ENCODE measurements around the gene OGG1.

The OGG1 gene

GRCh38 chr3:9729419-9729818 is 20.3 kb upstream of the OGG1 start:
- DNase-seq, result no peak

DNA sequence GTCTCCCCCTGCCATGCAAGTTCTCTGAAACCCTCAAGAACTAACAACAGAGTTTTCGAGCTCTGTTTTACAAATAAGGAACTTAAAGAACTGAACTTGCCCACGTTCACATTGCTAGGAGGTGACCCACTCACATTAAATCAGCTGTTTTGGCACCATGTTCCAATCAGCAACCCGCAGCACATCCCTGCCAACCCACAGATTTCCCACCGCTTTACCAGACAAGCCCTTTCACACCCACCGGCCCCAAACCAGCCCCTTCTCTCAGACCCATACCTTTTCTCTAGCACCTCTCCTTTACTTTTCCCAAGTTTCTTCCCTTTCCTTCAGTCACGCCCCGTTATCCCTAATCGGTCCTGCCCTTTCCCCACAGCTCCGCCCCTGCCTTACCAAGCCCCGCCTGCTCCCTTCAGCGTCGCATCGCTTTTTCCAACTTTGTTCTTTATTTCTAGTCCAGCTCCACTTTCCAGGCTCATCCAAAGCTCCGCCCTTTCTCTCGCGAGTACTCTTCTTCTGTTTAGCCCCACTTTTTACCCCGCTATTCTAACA is 19.0 kb upstream of the OGG1 start:
- DNase-seq, result no peak

DNA sequence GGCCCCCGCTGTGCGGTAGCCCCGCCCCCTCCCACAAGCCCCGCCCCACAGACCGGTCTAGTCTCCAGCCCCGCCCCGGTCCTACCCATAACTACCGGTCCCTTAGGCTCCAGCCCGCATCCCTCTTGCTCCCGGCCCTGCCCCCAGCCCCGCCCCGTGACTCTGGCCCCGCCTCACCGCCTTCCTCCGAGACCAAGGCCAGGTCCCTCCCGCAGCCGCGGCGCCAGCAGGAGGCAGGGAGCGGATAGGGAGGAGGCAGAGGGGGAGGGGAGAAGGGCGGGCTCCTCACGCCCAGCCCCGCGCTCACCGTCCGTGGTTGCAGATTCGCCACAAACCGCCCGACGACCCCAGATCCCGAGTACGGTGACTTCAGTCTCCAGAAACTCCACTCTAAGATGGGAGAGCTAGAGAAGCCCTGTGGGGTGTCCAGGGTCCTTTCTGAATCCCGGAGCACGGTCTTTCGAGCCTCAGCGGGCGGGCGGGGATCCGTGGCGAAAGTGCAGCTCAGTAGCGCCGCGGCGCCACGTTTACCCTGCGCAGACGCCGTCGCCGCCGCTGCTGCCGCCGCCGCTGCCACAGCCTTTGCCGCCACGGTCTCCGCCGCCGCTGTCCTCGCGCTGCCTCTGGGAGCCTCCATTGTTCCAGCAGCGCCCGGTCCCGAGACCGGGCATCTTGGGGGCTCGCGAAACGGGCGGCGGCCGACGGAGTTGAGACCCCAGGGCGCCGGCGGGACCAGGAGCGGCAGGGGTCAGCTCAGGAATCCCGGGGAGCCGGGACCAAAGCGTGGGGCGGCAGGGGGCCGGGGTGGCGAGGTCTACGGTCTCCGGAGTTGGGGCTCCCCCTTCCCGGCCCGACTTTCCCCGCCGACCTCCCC is 18.3 kb upstream of the OGG1 start, which contains the start of gene BRPF1:
TSS of gene BRPF1 (plus strand) at position 530 of the 874 bp plus-strand sequence. CDS start 2,406 bp downstream, outside the sequence.
- DNase-seq, result peak; percentile 98

GRCh38 chr3:9732080-9732739 is 17.5 kb upstream of the OGG1 start:
- DNase-seq, result peak; percentile 78

- DNase-seq, result no peak
Observed at GRCh38 chr3:9732740-9733115, 17.0 kb upstream of the OGG1 start.

GRCh38 chr3:9736831-9737230 is 12.9 kb upstream of the OGG1 start:
- DNase-seq, result no peak

GRCh38 chr3:9739181-9739580 is 10.6 kb upstream of the OGG1 start:
- DNase-seq, result no peak

GRCh38 chr3:9742560-9742959 is 7.2 kb upstream of the OGG1 start:
- DNase-seq, result no peak

DNA sequence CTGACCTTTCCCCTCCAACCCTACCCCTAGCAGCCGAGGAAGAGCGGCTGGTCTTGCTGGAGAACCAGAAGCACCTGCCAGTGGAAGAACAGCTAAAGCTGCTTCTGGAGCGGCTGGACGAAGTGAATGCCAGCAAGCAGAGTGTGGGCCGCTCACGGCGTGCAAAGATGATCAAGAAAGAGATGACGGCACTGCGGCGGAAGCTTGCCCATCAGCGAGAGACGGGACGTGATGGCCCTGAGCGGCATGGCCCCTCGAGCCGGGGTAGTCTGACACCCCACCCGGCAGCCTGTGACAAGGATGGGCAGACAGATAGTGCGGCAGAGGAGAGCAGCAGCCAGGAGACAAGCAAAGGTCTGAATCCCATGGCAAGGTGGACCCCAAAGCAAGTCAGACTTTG is 6.2 kb upstream of the OGG1 start:
- DNase-seq, result no peak

DNA sequence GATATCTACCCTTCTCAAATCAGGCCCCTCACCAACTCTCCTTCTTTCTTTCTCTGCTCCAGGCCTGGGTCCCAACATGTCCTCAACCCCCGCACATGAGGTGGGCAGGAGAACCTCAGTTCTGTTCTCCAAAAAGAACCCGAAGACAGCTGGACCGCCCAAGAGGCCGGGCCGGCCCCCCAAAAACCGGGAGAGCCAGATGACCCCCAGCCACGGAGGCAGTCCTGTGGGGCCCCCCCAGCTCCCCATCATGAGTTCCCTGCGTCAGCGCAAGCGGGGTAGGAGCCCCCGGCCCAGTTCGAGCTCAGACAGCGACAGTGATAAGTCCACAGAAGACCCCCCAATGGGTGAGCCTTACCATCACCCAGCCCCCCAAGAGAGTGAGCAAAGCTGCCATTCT is 5.6 kb upstream of the OGG1 start:
- no peak for DNase-seq

DNA sequence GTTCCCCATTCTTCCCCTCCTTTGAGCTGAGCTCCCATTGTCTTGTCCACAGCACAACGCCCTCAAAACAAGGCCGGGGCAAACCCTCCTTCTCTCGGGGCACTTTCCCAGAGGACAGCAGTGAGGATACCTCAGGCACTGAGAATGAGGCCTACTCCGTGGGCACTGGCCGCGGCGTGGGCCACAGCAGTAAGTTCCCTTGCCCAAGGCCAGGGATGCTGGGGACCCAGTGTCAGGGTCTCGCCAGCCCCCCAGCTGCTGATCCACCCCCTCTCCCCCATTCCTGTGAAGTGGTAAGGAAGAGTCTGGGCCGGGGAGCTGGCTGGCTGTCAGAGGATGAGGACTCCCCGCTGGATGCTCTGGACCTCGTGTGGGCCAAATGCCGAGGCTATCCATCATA is 4.2 kb upstream of the OGG1 start:
- no peak for DNase-seq

- no peak for DNase-seq
Observed at GRCh38 chr3:9746330-9746729, 3.4 kb upstream of the OGG1 start.

GRCh38 chr3:9747267-9747666 is 2.5 kb upstream of the OGG1 start:
- DNase-seq, result no peak

DNA sequence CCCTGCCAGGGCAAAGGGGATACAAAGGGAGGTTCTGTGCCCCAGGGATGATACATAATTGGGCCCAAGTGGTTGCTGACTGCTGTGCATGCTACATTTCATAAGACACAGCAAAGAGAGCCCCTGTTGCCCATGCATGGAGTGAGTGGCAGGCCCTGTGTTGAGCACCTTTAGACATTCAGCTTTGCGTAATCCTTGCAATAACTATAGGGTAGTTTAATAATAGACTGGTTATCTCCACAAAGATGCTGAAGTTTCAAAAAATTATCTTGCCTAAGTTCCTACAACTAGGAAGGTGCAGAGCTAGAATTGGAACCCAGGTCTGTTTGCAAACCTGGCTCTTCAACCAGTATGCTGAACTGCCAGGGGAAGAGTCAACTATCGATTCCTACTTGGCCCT is 1.7 kb upstream of the OGG1 start:
- no peak for DNase-seq

DNA sequence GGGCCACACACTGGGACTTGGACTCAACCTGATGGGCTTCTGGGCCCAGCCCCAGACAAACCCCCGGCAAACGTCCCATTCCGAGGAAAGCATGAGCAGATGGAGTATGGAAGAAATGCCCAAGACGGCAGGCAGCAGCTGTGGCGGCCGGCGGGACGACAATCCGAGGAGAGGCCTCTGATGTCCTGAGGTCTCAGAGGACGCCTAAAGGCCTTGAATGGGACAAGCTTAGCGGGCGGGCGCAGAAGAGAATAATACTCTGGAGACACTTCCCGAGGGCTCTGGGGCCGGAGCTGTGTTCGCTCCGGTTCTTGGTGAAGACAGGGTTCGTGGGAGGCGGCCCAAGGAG is 482 bp upstream of the OGG1 start:
- no peak for DNase-seq

GRCh38 chr3:9750556-9751411 is 1.0 kb downstream of the OGG1 start:
- no peak for DNase-seq

DNA sequence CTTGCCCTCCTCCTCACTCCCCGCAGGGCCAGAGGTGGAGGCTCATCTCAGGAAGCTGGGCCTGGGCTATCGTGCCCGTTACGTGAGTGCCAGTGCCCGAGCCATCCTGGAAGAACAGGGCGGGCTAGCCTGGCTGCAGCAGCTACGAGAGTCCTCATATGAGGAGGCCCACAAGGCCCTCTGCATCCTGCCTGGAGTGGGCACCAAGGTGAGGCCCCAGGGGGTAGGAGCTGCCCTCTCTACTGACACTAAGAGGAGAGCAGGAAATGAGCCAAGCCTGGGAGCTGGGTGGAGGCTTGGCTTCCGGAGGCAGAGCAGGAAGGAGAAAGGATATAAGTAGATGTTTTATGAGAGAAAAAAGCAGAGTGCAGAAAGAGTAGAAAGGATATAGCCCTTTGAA is 4.9 kb downstream of the OGG1 start:
- DNase-seq, result no peak

DNA sequence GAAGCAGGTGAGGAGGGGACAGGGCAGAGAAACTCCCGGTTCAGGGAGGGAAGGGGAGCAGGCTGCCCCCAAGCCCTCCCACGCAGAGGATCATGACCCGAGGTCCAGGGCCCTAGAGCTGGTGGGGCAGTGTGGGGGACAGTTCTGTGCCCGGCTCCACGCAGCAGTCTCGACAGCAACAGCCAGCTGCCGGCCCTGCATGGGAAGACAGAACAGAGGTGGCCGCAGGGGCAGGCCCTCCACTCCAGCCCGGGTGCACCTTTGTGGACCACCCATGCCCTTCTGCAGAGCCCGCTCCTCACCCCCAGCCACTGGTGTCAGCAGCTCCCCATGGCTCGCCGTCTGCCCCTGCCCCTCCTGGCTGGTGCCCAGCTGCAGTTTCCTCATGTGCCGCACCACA is 7.7 kb downstream of the OGG1 start:
- no peak for DNase-seq

DNA sequence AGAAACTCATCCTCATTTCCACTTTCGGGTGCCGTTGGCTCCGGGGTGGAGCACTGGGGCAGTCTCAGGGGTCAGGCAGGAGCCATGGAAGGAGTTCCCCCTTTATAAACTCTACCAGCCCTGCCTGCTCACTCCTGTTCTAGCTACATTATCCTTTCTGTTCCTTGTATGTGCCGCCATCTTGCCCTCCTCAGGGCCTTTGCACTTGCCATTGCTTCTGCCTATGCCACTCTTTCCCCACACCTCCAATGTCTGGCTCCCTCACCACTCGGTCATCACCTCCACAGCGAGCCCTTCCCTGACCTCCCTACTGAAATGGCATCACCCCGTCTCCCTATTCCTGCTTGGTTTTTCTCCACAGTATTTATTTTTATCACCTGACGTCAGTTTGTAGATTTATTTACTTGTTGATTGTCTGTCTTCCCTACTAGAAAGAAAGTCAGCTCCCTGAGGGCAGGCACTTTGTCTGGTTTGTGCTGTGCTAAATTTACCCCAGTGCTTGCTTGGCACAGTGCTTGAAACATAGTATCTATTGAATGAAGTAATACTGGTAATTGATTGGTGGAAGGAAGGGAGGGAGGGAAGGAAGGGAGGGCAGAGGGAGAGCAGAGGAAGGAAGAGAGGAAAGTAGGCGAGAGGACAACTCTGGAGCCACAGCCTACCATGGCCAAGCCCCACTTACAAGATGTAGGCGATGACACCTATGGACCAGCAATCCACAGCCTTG is 11.2 kb downstream of the OGG1 start:
- no peak for DNase-seq

DNA sequence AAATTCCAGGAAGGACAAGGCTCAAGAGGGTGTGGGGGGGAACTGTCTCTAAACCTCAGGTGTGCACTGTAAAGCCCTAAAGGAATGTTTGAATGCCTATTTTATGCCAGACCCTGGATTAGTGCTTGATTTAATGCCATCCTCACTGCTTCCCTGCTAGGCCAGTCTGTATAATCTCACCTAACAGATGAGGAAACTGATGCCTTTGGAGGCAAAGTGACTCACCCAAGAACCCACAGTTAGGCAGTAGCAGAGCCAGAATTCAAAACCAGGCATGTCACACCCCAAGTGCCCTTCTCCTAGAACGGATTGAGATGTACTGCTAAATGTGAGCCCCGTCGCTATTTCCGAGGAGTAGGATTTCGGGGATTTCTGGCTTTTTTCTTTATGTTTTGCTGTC is 12.2 kb downstream of the OGG1 start:
- DNase-seq, result no peak

DNA sequence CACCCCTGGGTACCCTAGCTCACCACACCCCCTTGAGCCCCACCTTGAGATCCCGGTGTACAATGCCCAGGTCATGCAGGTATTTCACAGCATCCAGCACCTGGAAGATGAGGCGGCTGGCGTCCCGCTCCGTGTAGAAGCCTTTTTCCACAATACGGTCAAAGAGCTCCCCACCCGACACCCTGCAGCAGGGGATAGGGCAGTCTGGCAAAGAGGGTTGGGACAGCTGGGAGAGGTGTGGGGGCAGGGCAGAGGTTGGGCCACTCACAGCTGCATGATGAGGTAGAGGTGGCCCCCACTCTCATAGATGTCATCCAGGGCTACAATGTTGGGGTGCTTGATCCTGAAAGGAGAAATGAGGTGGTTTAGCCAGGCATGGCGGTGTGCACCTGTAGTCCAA is 13.1 kb downstream of the OGG1 start:
- DNase-seq, result no peak

DNA sequence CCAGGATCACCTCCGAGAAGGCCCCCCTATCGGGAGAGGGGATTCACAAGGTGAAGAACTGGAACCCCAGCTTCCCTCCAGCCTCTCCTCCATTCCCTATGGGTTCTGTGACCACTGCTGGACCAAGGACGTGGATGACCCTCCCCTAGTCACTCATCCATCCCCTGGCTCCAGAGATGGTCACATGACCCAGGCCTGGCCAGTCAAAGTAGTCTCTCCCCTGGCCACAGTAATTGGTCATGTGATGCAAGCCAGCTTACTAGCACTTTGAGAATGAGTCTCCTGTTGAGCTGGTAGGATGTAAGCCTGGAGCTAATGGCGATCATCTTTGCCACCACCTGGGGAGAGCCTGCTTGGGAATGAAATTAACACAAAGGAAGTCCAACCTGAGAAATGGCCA is 16.1 kb downstream of the OGG1 start:
- no peak for DNase-seq

GRCh38 chr3:9767418-9767817 is 17.7 kb downstream of the OGG1 start:
- no peak for DNase-seq

Measured in activated CD8-positive, alpha-beta memory T cell treated with anti-CD3 and anti-CD28 coated beads, Interleukin-2, amount 50 U/mL, for 48 hours (primary cell).